Heart left ventricle (tissue), 13 donors: Measurements from ENCODE around the gene DGKG.

Experiments
- CTCF ChIP-seq, 12 donors: fragments of 200-600 bp; sonication (generic) in 4 of 12; IDR thresholded peaks; one replicate each; pipeline versions ENCODE4 v1.5.0 to v1.8.0; 2018 to 2022; ENCODE audit warnings: antibody characterized with exemption in 12 of 12, mild to moderate bottlenecking in 5 of 12
- POLR2A ChIP-seq, 2 donors: fragments of 450-650 bp; IDR thresholded peaks; one replicate each; pipeline ENCODE4 v1.6.1; 2017; ENCODE audit warnings: antibody characterized with exemption in 2 of 2, mild to moderate bottlenecking in 2 of 2, moderate library complexity in 2 of 2
- donor health status: ischemic (EF 13 %, LVEDD 7.1; RV severe dilation, severe dysfunction).
- donor health status: DM: no; HTN: yes; CAD: no.
- donor health status: DM: no; HTN: no; CAD: no.
- donor health status: ischemic (EF 25% LVEDD 6.9; RV normal size, moderate dysfunction).
- donor health status: ischemic (EF 25% LVEDD 5.7; RV mildly dilated, moderate dysfunction).
- donor health status: ischemic (EF 35%, LVEDD 5.7; RV mildly dilated, moderate dysfunction).
- donor health status: nonischemic (EF 11% LVEDD 7.7; RV severe dilation, severe dysfunction).
- donor health status: DM: yes; HTN: yes; CAD: no.
- donor health status: PGD.
- donor health status: ischemic (EF 29% LVEDD 5.4; RV normal size, mild dysfunction).
- donor health status: nonischemic (EF 23%, LVEDD 6.1; RV moderate dilation, normal function).

GRCh38 chr3:186097663-186098451, 264.2 kb downstream of the DGKG start:
- no peak for TF ChIP-seq CTCF (IDR thresholded peaks at IDR 0.05)
- no peak for TF ChIP-seq POLR2A (IDR thresholded peaks at IDR 0.05)
